ENCODE data around the gene SOX9.

- TF ChIP-seq CTCF (IDR thresholded peaks at IDR 0.05 in 4 of 5, conservative IDR thresholded peaks at IDR 0.05 in 1 of 5) (no peak), POLR2A (IDR thresholded peaks at IDR 0.05) (no peak)
Observed at GRCh38 chr17:72136692-72137091, 15.9 kb downstream of the SOX9 start.
